IPS DF 19.7 (cell line): ENCODE measurements around the gene CELSR3.

ENCODE experiments used
- DNase-seq: peaks from one replicate; pipeline ENCODE4 v3.0.0-alpha.2; 2013; ENCODE audit warnings: low read depth, low spot score

CELSR3 gene

DNA sequence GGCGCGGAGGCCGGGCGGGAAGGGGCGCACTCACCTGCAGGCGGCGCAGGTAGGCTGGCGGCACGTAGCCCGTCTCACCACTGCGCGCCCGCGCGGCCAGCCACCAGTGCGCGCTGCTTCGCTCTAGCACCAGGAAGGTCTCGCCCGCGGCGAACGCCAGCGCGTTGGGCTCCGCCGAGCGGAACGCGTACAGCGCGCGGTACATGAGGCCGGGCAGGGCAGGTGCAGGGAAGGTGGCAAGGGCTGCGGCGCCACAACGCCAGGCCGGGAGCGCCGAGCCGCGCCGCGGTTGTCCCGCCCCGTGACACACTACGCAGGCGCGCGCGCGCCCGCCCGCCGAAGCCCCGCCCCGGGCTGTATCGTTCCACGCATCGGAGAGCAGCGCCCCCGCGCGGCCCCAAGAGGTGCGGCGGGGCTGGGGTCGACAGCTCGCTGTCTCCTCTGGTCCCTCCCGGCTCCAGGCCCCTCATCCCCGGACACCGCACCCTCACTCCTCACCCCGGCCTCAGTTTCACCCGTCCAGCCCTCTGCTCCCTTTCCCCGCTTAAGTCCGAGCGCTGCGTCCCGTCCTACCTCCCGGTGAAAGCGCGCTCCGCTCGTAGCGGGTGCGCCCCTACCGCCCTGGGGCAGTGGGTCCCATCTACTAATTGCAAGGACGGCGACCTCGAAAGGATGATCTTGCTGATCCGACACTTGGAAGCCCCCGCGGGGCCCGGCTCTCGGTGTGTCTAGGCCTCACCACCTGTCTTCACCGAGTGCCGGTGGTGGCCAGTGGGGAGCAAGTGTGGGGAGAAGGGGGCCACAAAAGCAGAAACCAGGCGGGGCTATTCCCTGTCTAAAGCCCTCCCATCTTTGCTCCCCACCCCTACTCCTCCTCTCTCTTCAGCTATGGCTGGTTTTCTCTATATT lies 23.2 kb upstream of the CELSR3 start, which contains the start of gene NCKIPSD:
Gene NCKIPSD (minus strand): TSS at position 313 of the 909 bp plus-strand sequence. CDS start 108 bp downstream, at position 205.
- no peak for DNase-seq

DNA sequence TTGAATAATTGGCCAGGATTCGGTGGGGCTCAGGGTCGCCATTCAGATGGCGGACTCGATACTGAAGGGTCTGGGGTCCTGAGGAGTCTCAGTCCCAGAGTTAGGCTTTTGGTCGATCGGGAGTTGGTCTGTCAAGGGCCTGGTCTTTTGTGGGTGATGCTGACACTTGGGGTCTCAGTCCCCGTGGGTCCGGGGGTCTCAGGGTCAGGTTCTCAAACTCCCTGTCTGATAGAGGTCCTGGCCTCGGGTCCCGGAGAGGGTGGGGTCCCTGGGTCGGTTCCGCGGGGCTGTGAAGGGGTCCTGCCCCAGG lies 22.6 kb upstream of the CELSR3 start:
- no peak for DNase-seq

DNA sequence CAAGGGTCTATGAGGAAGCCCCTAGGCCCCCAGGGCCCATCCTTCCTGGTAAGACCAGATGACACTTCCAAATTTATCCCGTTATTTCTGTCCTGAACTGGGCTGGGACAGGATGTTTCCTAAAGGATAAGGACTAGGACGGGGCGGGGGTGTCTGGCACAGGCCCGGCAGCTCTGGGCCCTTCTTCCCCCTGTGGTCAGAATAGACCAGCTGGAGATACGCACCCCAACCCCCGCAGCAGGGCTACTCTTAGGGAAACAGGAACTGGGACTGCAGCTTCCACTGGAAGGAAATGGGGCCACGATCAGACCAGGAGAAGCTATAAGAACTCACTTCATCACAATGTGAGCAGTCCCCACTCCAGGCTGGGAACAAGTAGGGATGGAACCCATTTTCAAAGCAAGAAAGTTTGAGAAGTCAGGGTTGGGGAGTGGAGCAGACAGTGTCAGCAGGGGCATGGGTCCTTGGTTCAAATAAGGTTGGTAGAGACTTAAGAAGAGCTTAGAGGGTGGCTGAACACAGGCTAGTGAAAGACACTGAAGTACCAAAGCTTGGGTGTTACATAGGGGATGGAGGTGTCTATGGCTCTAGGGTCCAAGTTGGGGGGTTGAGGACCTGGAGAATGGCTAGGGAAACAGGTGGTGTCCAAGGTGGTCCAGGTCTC lies 21.9 kb upstream of the CELSR3 start:
- no peak for DNase-seq

DNA sequence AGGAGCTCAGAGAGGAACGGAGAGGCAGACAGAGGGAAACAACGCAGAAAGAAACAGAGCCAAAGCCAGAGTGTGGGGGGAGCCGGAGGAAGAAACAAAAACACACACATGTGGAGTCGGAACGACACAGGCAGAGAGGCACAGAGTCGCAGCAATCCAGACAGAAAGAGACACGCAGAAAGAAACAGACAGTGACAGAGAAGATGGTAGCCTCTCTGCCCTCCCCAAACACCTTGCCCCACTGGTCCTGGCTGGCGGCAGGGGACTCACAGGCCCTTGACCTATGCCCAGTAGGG lies 21.3 kb upstream of the CELSR3 start:
- no peak for DNase-seq

DNA sequence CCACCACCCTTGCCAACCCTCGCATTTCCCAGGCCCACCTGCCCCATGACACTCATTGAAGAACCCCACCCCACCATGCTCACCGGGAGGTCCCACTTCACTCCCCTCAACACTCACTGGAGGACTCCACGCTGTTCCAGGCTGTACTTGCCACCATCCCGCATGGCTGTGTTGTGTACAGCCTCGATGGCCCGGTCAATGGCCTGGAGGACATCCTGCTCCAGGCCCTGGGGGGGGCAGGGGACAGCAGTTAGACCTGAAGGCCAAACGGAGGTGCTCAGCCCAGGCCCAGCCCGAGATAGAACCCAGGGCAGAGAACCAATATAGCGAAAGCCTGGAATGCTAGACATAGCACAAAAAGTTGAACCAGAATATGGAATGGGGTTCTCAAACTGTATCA lies 20.1 kb upstream of the CELSR3 start:
- no peak for DNase-seq

DNA sequence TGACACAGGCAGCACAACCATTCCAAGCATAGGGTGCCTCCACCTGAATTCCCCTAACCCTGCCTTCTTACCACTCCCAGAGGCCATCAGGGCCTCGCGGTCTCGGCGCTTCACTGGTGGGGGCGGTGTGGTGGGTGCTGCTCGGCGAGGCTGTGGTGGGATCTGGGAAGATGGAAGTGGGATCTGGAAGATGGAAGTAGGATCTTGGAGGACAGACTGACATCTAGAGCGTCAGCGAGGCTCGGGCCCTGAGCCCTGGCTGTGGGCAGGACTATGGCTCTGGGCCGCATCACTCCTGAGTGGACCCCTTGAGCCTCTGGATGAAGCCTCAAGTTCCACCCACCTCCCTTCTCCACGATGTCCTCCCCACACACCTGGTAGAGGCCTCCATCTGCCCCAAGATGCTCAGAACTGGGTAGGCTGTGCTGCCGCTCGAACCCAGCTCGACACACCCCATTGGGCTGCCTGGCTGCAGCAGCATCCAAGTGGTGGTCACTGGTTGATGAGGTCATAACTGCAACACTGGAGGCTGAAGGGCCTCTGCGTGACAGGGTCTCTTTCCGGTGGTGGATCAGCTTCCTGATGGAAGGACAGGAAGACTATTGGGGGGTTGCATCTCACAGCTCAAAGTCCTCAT lies 19.4 kb upstream of the CELSR3 start:
- DNase-seq, result no peak

DNA sequence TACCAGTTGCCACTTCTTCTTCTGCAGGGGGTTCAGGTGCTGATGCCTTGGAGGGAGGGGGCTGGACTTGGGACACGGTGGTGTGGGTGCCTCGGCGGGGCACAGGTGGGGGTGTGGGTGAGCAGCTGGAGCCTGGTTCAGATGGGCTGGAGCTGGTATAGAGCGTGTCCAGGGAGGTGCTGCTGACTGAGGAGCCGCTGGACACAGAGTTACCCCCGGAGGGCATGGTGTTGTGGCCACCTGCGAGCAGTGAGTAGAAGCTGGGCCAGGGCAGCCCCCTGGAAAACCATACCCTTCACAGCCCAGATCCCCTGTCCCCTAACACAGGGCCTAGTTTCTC lies 18.8 kb upstream of the CELSR3 start:
- DNase-seq, result no peak

DNA sequence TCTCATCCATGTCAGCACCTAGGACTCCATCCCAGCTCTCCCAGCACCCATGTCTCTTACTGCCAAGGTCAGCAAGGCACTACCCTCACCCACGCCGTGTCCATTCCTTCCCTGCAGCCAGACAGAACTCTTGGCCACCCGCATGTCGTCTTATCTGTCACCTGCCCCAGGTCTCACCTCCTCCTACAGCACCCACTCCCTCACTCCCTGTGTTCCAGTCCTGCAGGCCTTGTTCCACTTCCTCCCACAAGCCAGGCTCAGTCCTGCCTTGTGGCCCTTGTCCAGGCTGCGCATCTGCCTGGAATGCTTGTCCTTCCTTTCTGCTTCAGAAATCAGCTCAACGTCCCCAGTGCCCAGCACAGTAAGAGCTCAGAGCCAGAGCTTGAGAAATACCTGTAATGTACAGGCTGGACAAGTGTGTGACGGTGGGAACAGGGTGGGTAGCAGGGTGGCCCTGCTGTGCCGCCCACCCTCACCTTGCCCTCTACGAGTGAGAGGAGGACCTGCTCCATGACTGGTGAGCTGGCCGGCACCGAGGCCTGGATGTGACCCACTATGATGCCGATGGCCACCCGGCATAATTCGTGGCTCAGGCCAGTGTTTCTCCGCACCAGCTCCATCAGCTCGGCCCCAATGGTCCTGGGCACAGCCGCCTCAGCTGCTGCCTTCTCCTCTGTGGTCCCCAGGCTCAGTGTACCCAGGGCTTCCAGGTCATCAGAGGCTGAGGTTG lies 18.3 kb upstream of the CELSR3 start:
- DNase-seq, result no peak

DNA sequence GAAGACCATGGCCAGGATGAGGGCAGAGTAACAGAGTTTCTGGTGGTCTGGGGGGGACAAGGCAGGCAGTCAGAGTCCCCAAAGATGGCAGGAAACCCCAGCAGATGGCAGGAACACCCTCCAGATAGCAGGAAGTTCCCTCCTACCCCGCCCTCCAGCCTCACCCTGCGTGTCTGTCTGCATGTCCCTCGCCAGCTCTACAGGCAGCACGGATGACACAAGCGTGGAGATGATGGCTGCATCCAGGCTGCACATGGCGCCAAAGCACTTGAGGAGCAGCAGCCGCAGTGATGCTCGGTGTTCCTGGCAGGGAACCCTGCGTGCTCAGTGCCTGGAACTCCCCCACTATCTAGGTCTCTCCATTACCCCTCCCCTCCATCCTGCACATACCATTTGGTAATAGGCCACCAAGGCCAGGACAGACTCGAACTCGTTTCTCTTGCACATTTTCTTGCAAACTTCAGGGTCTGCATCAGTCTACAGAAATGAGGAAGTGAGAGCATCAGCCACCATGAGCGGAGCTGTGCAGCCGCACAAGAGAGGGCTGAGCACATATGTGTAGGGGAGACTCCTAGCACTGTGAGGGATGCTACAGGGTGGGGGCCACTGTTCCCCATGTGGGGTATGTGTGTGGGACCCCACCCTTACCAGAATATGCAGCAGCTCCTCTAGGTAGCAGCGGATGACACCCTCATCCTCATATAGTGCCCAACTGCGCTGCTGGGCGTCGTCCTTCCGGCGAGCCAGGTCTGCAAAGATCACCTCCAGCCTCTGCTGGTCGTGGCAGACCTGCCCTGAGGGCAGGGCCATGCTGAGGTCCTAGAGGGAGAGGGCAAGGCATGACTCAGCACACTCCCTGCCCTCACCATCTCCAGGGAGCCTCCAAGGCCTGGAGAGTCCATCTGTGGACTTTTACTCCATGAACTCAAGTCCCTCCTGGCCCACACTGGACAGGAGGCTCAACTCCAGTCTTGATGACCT lies 17.0 kb upstream of the CELSR3 start:
- DNase-seq, result no peak

DNA sequence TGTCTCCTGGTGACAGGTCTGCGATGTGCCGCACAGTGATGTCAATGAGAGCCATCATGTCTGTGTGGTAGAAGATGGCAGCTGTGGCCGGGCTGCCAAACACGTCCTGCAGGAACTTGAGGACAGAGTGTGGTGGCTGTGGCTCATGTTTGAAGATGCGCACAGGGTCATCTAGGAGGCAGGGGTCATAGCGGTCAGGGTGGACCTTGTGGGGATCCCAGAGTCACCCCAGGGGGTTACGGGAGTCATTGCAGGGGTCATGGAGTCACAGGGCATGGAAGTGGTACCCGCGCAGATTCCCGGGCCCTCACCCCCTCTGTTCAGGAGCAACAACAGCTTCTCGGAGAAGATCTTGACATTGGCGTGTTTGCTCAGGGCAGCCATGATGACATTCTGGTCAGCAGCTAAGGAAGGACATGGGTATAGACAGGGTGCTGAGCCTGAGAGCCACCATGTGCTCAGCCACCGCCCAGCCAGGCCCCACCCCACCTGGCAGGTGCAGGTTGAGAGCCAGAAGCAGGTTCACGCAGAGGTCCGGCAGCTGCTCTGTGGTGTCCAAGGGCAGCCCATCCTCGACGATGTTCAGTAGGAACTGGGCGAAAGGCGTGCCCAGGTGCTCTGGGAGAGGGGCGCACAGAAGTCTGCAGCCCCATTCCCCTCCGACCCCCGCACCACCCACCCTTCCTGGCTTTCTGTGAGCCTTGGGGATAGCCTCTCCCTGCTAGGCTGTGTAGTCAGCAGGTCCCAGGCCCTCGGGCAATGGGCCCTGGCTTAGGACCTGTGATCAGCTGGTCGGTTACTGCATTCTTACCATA lies 16.1 kb upstream of the CELSR3 start:
- no peak for DNase-seq

DNA sequence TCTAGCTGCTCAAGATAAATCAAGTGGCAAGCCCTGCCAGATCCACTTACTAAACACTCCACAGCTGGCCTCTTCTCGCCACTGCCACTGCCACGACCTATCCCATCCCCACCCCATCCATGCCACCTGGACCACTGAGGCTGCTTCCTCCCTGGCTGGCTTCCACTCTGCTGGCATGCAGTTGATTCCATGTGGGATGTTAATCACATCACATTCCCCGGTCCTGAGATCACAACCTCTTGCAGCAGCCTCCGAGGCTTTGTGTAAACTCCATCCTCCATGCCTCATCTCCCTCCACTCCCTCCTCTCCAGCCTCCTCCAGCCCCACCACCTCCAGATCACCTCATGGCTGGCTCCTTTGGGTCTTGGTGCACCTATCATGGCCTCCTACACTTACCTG lies 15.4 kb upstream of the CELSR3 start:
- no peak for DNase-seq

DNA sequence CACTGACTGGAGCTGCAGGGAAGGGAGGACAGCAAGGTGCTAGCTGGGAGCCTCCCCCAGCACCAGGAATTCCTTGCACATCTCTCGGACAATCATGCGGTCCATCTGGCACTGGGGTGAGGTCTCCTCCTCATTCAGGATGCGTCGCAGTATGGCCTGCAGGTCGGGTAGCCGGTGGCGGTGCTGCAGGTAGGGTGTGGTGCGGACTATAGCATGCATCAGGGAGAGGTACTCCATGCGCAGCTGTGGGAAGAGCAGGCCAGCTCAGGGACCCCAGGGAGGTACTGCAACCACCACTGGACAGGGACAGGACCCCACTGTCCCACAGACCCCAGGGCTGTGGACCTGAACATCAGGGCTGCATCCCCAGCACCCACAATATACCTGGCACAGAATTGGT lies 11.8 kb upstream of the CELSR3 start:
- DNase-seq, result no peak

DNA sequence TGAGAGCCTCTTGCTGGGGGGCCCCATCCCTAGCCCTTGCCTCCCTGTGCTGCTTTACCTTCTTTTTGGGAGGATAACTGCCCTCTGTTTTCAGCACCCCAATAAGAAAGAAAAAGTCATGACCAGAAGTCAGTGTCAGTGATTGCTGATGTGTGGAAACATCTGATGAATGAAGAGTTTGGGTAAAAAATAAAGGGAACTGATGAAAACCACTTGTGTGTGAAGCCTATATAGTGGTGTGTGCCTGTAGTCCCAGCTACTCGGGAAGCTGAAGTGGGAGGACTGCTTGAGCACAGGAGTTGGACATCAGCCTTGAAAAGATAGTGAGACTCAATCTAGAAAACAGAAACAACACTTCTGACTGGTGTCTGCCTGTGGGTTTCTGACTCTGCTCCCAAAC lies 9.8 kb upstream of the CELSR3 start:
- no peak for DNase-seq

DNA sequence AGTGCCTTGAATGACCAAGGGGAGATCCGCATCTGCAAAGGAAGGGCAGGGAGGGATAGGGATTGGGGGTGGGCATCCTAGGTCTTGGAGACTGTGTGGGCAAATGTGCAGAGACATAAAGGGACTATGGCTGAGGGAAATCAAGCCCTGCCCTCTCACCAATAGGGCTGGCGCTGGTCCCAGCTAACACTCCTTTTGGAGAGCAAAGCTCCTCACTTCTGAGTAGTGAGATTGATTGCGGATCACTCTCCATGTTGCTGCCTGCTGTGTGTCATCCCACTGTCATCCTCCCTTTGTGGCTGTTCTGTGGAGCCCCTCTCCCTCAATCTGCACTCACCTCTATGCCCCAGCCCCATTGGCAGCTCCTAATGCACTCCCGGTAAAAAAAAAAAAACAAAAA lies 2.2 kb upstream of the CELSR3 start:
- DNase-seq, result no peak

DNA sequence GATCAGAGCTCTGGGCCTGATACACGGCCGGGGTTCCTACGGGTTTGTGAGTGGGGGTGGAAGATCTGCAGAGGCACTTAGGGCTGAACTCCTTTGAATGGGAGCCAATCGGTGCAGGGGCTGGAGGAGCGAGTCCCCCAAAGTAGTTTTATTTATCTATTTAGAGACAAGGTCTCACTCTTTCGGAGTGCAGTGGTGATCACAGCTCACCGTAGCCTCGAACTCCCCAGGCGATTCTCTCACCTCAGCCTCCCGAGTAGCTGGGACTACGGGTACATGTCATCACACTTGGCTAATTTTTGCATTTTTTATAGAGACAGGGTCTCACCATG lies 1.6 kb upstream of the CELSR3 start:
- no peak for DNase-seq

DNA sequence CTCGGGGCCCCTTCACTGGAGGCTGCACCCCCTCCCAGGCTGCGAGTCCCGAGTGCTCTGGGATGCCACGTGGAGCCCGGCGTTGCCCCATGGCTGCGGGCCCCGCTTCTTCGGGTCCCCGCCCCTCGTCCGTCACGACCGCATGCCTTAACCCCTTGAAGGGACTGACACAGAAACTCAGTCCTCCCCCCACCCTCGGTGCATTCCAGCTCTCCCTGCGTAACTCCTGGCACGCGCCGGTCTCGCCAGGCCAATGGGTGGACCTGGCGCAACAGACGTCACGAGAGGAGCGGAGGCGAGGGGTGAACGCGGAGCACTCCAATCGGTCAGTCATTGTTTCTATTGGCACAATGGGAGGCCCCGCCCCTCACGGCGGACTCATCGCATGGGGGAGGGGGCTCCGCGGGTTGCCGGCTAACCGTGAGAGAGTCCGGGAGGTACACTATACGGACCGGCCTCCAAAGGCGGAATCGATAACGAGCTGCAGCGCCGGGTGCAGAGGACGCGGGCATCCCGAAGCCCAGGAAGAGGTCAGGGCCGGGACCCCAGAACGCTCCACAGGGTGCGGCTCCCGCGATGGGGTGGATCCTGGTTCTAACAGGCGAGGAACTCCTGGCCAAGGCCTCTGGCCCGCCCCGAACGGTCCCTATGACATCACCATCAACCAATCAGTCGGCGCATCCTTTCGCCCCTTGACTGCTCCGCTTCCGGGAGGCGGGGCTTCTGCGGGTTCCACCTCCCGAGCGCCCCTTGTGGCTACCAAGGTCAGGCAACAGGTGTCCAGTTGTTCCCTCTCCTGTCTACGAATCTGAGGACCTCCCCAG lies 1.0 kb upstream of the CELSR3 start:
- DNase-seq, result peak; percentile 98

DNA sequence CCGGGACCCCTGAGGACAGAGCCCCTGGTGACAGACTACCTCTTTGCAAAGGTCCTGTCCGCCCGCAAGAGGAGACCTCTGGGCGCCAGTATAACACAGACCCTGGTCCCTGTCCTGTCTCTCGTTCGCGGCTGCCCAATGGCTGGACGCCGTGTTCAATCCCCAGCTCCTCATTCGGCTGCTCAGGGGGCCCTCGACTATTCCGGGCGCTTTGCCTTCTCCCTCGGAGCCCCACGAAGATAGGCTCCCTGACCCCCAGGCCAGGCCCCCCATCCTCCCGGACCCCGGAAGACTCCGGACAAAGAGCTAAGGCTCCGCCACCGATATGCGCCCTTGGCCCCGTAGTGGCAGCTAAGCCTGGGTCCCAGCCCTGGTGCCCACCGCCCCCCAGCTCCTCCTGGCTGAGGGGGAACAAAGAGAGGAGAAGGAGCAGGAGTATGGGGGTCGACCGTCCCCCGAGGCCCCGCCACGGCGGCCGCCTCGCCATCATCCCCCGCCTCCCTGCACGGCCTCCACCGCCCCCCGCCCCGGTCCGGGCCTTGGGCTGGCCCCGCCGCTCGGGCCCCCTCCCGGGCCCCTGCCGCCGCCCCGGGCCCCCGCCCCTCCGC lies 437 bp downstream of the CELSR3 start:
- DNase-seq, result no peak

DNA sequence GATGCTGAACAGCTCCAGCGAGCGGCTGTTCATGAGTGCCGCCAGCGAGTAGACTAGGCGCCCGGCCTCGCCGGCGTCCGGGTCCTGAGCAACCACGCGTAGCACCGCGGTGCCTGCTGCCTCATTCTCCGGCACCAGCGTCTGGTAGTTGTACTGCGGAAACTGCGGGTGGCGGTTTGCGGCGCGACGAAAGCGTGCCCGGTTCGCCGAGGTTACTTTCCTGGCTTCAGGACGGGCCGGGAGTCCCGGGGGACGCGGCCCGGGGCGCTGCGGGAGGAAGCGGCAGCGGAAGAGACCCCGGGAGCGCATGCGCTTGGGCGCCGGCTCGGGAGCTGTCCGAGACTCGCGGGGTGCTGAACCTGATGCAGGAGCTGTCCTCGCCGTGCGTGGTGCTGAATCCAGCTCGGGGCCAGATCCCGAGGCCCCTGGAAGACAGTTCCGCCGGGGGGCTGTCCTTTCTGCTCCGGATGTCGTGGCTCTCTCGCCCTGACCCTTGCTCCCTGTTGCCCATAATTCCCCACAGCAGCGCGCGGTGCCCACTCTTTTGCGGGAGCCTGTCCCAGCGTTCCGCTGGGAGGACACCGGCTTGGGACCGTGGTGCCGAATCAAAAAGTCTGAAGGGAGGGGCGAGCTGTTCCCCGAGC lies 1.1 kb downstream of the CELSR3 start:
- no peak for DNase-seq
